ENCODE measurements around the gene SORCS2.

SORCS2 gene

GRCh38 chr4:7423391-7423790 lies 231.1 kb downstream of the SORCS2 start:
- Histone ChIP-seq H3K27ac (ENCODE audit: low read length, poor library complexity, severe bottlenecking) (no peak overlapping the region), H3K27me3 (ENCODE audit: control insufficient read depth in 1 of 2, insufficient read depth in 1 of 2, low read length in 2 of 2) (peaks cover 4 to 19% of the 10 kb centered on the region in 2 experiments), H3K9me3 (ENCODE audit: control insufficient read depth, low read length) (no peaks in the 10 kb centered on the region), H2AFZ (ENCODE audit: low read depth, low read length) (no peak overlapping the region), H2BK5ac (ENCODE audit: low read depth, low read length, poor library complexity, severe bottlenecking) (no peak overlapping the region), H3K4me3 (ENCODE audit: insufficient read depth in 1 of 2, low read depth in 1 of 2, low read length in 2 of 2) (no peak overlapping the region), H3K4ac (ENCODE audit: low read depth in 1 of 2, low read length in 2 of 2) (no peak overlapping the region), H4K8ac (ENCODE audit: low read length) (no peak overlapping the region), H3K23ac (ENCODE audit: low read length in 2 of 2) (no peak overlapping the region), H3K4me2 (ENCODE audit: low read length, poor library complexity, severe bottlenecking) (no peak overlapping the region), H2BK120ac (ENCODE audit: low read depth, low read length) (no peak overlapping the region), H2AK5ac (ENCODE audit: low read length, severe bottlenecking) (no peak overlapping the region), H3K9ac (ENCODE audit: low read length) (no peak overlapping the region), H3K18ac (ENCODE audit: low read depth in 1 of 2, low read length in 2 of 2) (no peak overlapping the region), H4K91ac (ENCODE audit: low read length) (no peak overlapping the region), H3K4me1 (ENCODE audit: control insufficient read depth, insufficient read depth, low read depth, low read length) (peaks cover 6% of the 10 kb centered on the region), H3K79me1 (replicated peaks; ENCODE audit: low read length, poor library complexity, severe bottlenecking) (no peaks in the 10 kb centered on the region), H2BK15ac (ENCODE audit: low read depth, poor library complexity, severe bottlenecking) (no peak overlapping the region), H3K36me3 (ENCODE audit: control insufficient read depth in 1 of 2, insufficient read depth in 2 of 2, low read depth in 1 of 2, low read length in 2 of 2) (no peaks in the 10 kb centered on the region), H2BK12ac (ENCODE audit: low read length in 2 of 2) (no peak overlapping the region), H3K14ac (ENCODE audit: low read length in 2 of 2) (no peak overlapping the region)
- WGBS, result 64% methylated on average over 3 of the region's 5 CpGs
- DNase-seq, result no peak

GRCh38 chr4:7423801-7424552 lies 231.6 kb downstream of the SORCS2 start:
- Histone ChIP-seq H2BK15ac (ENCODE audit: low read depth, poor library complexity, severe bottlenecking) (no peak overlapping the region), H3K4me1 (ENCODE audit: control insufficient read depth, insufficient read depth, low read depth, low read length) (peaks cover 7% of the 10 kb centered on the region), H3K9me3 (ENCODE audit: control insufficient read depth, low read length) (no peaks in the 10 kb centered on the region), H3K4me3 (ENCODE audit: insufficient read depth in 1 of 2, low read depth in 1 of 2, low read length in 2 of 2) (no peak overlapping the region), H3K27me3 (ENCODE audit: control insufficient read depth in 1 of 2, insufficient read depth in 1 of 2, low read length in 2 of 2) (peaks cover 4 to 19% of the 10 kb centered on the region in 2 experiments), H2BK5ac (ENCODE audit: low read depth, low read length, poor library complexity, severe bottlenecking) (no peak overlapping the region), H3K36me3 (ENCODE audit: control insufficient read depth in 1 of 2, insufficient read depth in 2 of 2, low read depth in 1 of 2, low read length in 2 of 2) (no peaks in the 10 kb centered on the region), H3K4me2 (ENCODE audit: low read length, poor library complexity, severe bottlenecking) (no peak overlapping the region), H3K9ac (ENCODE audit: low read length) (no peak overlapping the region), H2BK12ac (ENCODE audit: low read length in 2 of 2) (no peak overlapping the region), H3K23ac (ENCODE audit: low read length in 2 of 2) (no peak overlapping the region), H3K79me1 (replicated peaks; ENCODE audit: low read length, poor library complexity, severe bottlenecking) (no peaks in the 10 kb centered on the region), H3K18ac (ENCODE audit: low read depth in 1 of 2, low read length in 2 of 2) (no peak overlapping the region), H4K8ac (ENCODE audit: low read length) (no peak overlapping the region), H3K4ac (ENCODE audit: low read depth in 1 of 2, low read length in 2 of 2) (no peak overlapping the region), H2BK120ac (ENCODE audit: low read depth, low read length) (no peak overlapping the region), H4K91ac (ENCODE audit: low read length) (no peak overlapping the region), H2AFZ (ENCODE audit: low read depth, low read length) (no peak overlapping the region), H3K27ac (ENCODE audit: low read length, poor library complexity, severe bottlenecking) (no peak overlapping the region), H3K14ac (ENCODE audit: low read length in 2 of 2) (peak overlapping the region in 1 of 2 experiments; percentile 8), H2AK5ac (ENCODE audit: low read length, severe bottlenecking) (no peak overlapping the region)
- 85% methylated on average over 17 of the region's 17 CpGs for WGBS
- DNase-seq, result no peak

- DNase-seq, result no peak
- Histone ChIP-seq H2AFZ (ENCODE audit: low read depth, low read length) (no peak overlapping the region), H3K4me1 (ENCODE audit: control insufficient read depth, insufficient read depth, low read depth, low read length) (peaks cover 7% of the 10 kb centered on the region), H3K27ac (ENCODE audit: low read length, poor library complexity, severe bottlenecking) (no peak overlapping the region), H3K4me2 (ENCODE audit: low read length, poor library complexity, severe bottlenecking) (no peak overlapping the region), H4K91ac (ENCODE audit: low read length) (no peak overlapping the region), H3K27me3 (ENCODE audit: control insufficient read depth in 1 of 2, insufficient read depth in 1 of 2, low read length in 2 of 2) (peaks cover 2 to 19% of the 10 kb centered on the region in 2 experiments), H2AK5ac (ENCODE audit: low read length, severe bottlenecking) (no peak overlapping the region), H3K4me3 (ENCODE audit: insufficient read depth in 1 of 2, low read depth in 1 of 2, low read length in 2 of 2) (no peak overlapping the region), H2BK15ac (ENCODE audit: low read depth, poor library complexity, severe bottlenecking) (peak overlapping the region; percentile 9), H3K9ac (ENCODE audit: low read length) (no peak overlapping the region), H3K4ac (ENCODE audit: low read depth in 1 of 2, low read length in 2 of 2) (no peak overlapping the region), H3K14ac (ENCODE audit: low read length in 2 of 2) (no peak overlapping the region), H3K18ac (ENCODE audit: low read depth in 1 of 2, low read length in 2 of 2) (no peak overlapping the region), H3K79me1 (replicated peaks; ENCODE audit: low read length, poor library complexity, severe bottlenecking) (no peaks in the 10 kb centered on the region), H3K23ac (ENCODE audit: low read length in 2 of 2) (no peak overlapping the region), H2BK120ac (ENCODE audit: low read depth, low read length) (no peak overlapping the region), H3K36me3 (ENCODE audit: control insufficient read depth in 1 of 2, insufficient read depth in 2 of 2, low read depth in 1 of 2, low read length in 2 of 2) (no peaks in the 10 kb centered on the region), H3K9me3 (ENCODE audit: control insufficient read depth, low read length) (no peaks in the 10 kb centered on the region), H2BK5ac (ENCODE audit: low read depth, low read length, poor library complexity, severe bottlenecking) (no peak overlapping the region), H4K8ac (ENCODE audit: low read length) (no peak overlapping the region), H2BK12ac (ENCODE audit: low read length in 2 of 2) (no peak overlapping the region)
- 79% methylated on average over 18 of the region's 18 CpGs for WGBS
Observed at GRCh38 chr4:7424553-7425111, 232.3 kb downstream of the SORCS2 start.

GRCh38 chr4:7425124-7425523 lies 232.8 kb downstream of the SORCS2 start:
- Histone ChIP-seq H2BK12ac (ENCODE audit: low read length in 2 of 2) (no peak overlapping the region), H3K4me1 (ENCODE audit: control insufficient read depth, insufficient read depth, low read depth, low read length) (peaks cover 7% of the 10 kb centered on the region), H3K9me3 (ENCODE audit: control insufficient read depth, low read length) (no peaks in the 10 kb centered on the region), H3K4me2 (ENCODE audit: low read length, poor library complexity, severe bottlenecking) (no peak overlapping the region), H3K4me3 (ENCODE audit: insufficient read depth in 1 of 2, low read depth in 1 of 2, low read length in 2 of 2) (no peak overlapping the region), H2BK120ac (ENCODE audit: low read depth, low read length) (no peak overlapping the region), H3K27ac (ENCODE audit: low read length, poor library complexity, severe bottlenecking) (no peak overlapping the region), H3K9ac (ENCODE audit: low read length) (no peak overlapping the region), H2BK15ac (ENCODE audit: low read depth, poor library complexity, severe bottlenecking) (no peak overlapping the region), H3K27me3 (ENCODE audit: control insufficient read depth in 1 of 2, insufficient read depth in 1 of 2, low read length in 2 of 2) (peaks cover 0 to 19% of the 10 kb centered on the region in 2 experiments), H2BK5ac (ENCODE audit: low read depth, low read length, poor library complexity, severe bottlenecking) (no peak overlapping the region), H3K79me1 (replicated peaks; ENCODE audit: low read length, poor library complexity, severe bottlenecking) (no peaks in the 10 kb centered on the region), H3K4ac (ENCODE audit: low read depth in 1 of 2, low read length in 2 of 2) (no peak overlapping the region), H4K8ac (ENCODE audit: low read length) (no peak overlapping the region), H3K23ac (ENCODE audit: low read length in 2 of 2) (no peak overlapping the region), H2AK5ac (ENCODE audit: low read length, severe bottlenecking) (no peak overlapping the region), H3K36me3 (ENCODE audit: control insufficient read depth in 1 of 2, insufficient read depth in 2 of 2, low read depth in 1 of 2, low read length in 2 of 2) (no peaks in the 10 kb centered on the region), H4K91ac (ENCODE audit: low read length) (no peak overlapping the region), H3K18ac (ENCODE audit: low read depth in 1 of 2, low read length in 2 of 2) (no peak overlapping the region), H2AFZ (ENCODE audit: low read depth, low read length) (no peak overlapping the region), H3K14ac (ENCODE audit: low read length in 2 of 2) (no peak overlapping the region)
- WGBS, result 88% methylated on average over 13 of the region's 13 CpGs
- no peak for DNase-seq

Measured in mesenchymal stem cell (in vitro differentiated cells and primary cell).